Measurements from ENCODE around the gene KCNQ1OT1. TPM values are rescaled to one million over a fixed set of nuclear protein-coding genes. Genes with fewer than 3 reads are reported as not detected.

KCNQ1OT1 gene
- polyA plus RNA-seq, 1 of the 3 experiments (the other 2 are of a cell fraction): 0.03 TPM

DNA sequence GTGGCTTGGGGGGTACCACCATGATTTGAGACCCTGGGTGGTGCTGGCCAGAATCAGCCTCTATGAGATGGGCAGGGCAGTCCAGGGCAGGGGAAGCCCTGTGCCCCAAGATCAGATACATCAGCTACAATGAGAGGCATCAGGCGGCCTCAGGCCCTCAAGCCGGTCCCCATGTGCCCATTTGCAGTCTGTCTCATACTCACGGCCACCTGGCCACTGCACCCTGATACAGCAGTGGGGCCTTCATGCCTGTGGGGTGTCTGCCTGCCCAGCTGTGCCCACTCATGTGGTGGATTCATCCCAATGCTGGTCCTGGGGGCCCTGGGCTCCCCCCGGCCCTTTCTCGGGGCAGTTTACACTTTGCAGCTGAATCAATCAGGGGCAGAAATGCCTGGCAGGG lies 42.4 kb upstream of the KCNQ1OT1 start:
- H3K27me3 ChIP-seq (ENCODE audit: insufficient read depth): no peaks in the 10 kb centered on the region
- H3K4me2 ChIP-seq: no peak overlapping the region
- H3K9me3 ChIP-seq: no peaks in the 10 kb centered on the region
- no peaks in the 10 kb centered on the region for H3F3A ChIP-seq (replicated peaks; ENCODE audit: insufficient read depth)
- H3K4me1 ChIP-seq (ENCODE audit: control insufficient read depth in 1 of 2, insufficient read depth in 2 of 2, low read depth in 1 of 2, low read length in 1 of 2): peaks cover 0 to 37% of the 10 kb centered on the region in 2 experiments; a peak in 1 of 4 replicates
- H3K9ac ChIP-seq: no peak overlapping the region
- no peak overlapping the region for H3K4me3 ChIP-seq (ENCODE audit: low read depth in 2 of 2, low read length in 1 of 2)
- H3K36me3 ChIP-seq (replicated peaks in 1 of 2; ENCODE audit: control insufficient read depth in 1 of 2, insufficient read depth in 2 of 2, low read length in 1 of 2): no peaks in the 10 kb centered on the region
- ChIA-PET POLR2A (no interaction called here), CTCF (interaction anchor here (1.5 kb wide), 1 partner anchor 144 kb away, joined by 3 read pairs; no protein-coding TSS in a partner anchor)
- H3K27ac ChIP-seq (ENCODE audit: low read depth in 2 of 2, low read length in 1 of 2): no peak overlapping the region
- 82% methylated on average over 2 of the region's 5 CpGs for WGBS (ENCODE audit: low lambda C conversion rate)
- no peaks in the 10 kb centered on the region for H3K79me2 ChIP-seq (ENCODE audit: insufficient read depth)
- no peaks in the 10 kb centered on the region for H4K20me1 ChIP-seq (ENCODE audit: insufficient read depth)
- no peaks in the 10 kb centered on the region for H3K9me2 ChIP-seq
- TF ChIP-seq FOSL2 (IDR thresholded peaks at IDR 0.05; ENCODE audit: borderline replicate concordance, low read depth) (no peak), POLR2AphosphoS5 (IDR thresholded peaks at IDR 0.05; ENCODE audit: low read depth, low read length) (no peak), YY1 (IDR thresholded peaks at IDR 0.05; ENCODE audit: low read depth) (no peak), EZH2phosphoT487 (IDR thresholded peaks at IDR 0.05; ENCODE audit: borderline replicate concordance, low read depth) (no peak), FOXM1 (IDR thresholded peaks at IDR 0.05; ENCODE audit: low read depth) (no peak), ELF1 (IDR thresholded peaks at IDR 0.05) (no peak), RCOR1 (IDR thresholded peaks at IDR 0.05; ENCODE audit: low read length) (no peak), MXI1 (IDR thresholded peaks at IDR 0.05; ENCODE audit: low read depth, low read length) (no peak), MAX (IDR thresholded peaks at IDR 0.05; ENCODE audit: low read depth) (no peak), RXRA (IDR thresholded peaks at IDR 0.05; ENCODE audit: borderline replicate concordance, low read depth) (no peak), CTCF (IDR thresholded peaks at IDR 0.05) (no peak), GATA2 (CRISPR knock-in tag; IDR thresholded peaks at IDR 0.05) (no peak), TAF1 (IDR thresholded peaks at IDR 0.05; ENCODE audit: borderline replicate concordance, low read depth, low read length) (no peak), MEF2A (IDR thresholded peaks at IDR 0.05; ENCODE audit: borderline replicate concordance, low read depth) (no peak), RFX5 (IDR thresholded peaks at IDR 0.05; ENCODE audit: low read length) (no peak), SIN3A (IDR thresholded peaks at IDR 0.05; ENCODE audit: borderline replicate concordance, low read depth, low read length) (no peak)
- TF ChIP-seq, protein P1, sequence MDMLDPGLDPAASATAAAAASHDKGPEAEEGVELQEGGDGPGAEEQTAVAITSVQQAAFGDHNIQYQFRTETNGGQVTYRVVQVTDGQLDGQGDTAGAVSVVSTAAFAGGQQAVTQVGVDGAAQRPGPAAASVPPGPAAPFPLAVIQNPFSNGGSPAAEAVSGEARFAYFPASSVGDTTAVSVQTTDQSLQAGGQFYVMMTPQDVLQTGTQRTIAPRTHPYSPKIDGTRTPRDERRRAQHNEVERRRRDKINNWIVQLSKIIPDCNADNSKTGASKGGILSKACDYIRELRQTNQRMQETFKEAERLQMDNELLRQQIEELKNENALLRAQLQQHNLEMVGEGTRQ (IDR thresholded peaks at IDR 0.05; ENCODE audit: borderline replicate concordance, low read depth, low read length): no peak
- TF ChIP-seq, protein P2, sequence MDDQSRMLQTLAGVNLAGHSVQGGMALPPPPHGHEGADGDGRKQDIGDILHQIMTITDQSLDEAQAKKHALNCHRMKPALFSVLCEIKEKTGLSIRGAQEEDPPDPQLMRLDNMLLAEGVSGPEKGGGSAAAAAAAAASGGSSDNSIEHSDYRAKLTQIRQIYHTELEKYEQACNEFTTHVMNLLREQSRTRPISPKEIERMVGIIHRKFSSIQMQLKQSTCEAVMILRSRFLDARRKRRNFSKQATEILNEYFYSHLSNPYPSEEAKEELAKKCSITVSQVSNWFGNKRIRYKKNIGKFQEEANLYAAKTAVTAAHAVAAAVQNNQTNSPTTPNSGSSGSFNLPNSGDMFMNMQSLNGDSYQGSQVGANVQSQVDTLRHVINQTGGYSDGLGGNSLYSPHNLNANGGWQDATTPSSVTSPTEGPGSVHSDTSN (IDR thresholded peaks at IDR 0.05): no peak
- DNase-seq: no peak
- H2AFZ ChIP-seq (ENCODE audit: low read depth): no peak overlapping the region

Data from SK-N-SH (cell line).